GM12878 (cell line): ENCODE results near the gene IL1B. TPM values are rescaled to one million over a fixed set of nuclear protein-coding genes. Genes with fewer than 3 reads are reported as not detected.
A peak's percentile ranks its signal among the peaks of the same experiment; 100 is the strongest.

Experiments used
- ATAC-seq: fragments of 200-7000 bp; cut with Tn5 transposase; 3 replicates; pipeline ENCODE4 v1.9.1; 2020; ENCODE audit warnings: mild to moderate bottlenecking, moderate library complexity
- BruUV-seq: library from RNA; stranded (reverse); fragments of 400-500 nt; replicated peaks from 2 replicates; lab custom pipeline; 2021; lab: Mats Ljungman, UMichigan
- CTCF ChIA-PET: fragments of 300-600 bp; sonication (Branson Sonifier 250); formaldehyde crosslinking; extraction: SDS; loops from one replicate; lab custom pipeline; 2021; ENCODE audit warnings: inconsistent platforms; lab: Yijun Ruan, JAX
- POLR2A ChIA-PET: fragments of 350-600 bp; formaldehyde crosslinking; extraction: SDS; loops from one replicate; lab custom pipeline; 2021; ENCODE audit warnings: inconsistent platforms; lab: Charles Lee
- RAD21 ChIA-PET: fragments of 300-600 bp; sonication (Branson Sonifier 250); formaldehyde crosslinking; loops from one replicate; lab custom pipeline; 2023; ENCODE audit warnings: antibody characterized with exemption; ENCODE audit not compliant: unreplicated experiment; lab: Charles Lee
- SMC1A ChIA-PET: fragments of 300-600 bp; sonication (Branson Sonifier 250); formaldehyde crosslinking; loops from one replicate; lab custom pipeline; 2023; ENCODE audit not compliant: unreplicated experiment, uncharacterized antibody; lab: Charles Lee
- DNase-seq: peaks from one replicate; pipeline ENCODE4 v3.0.0-alpha.2; 2011; ENCODE audit warnings: low read depth, low spot score
- FAIRE-seq: peaks from 3 replicates; lab custom pipeline; 2011; peaks lifted over from hg19 to GRCh38; lab: Jason Lieb, UNC
- H2AFZ ChIP-seq: 2 replicates; pipeline ENCODE4 v1.6.0; 2011; ENCODE audit warnings: low read depth, low read length, control low read depth; ENCODE audit not compliant: control insufficient read depth
- H3K27ac ChIP-seq: 2 replicates; pipeline ENCODE4 v1.5.1; 2011; ENCODE audit warnings: control low read depth; ENCODE audit not compliant: control insufficient read depth, insufficient read depth
- H3K27me3 ChIP-seq, 2 experiments: replicated peaks in 1 of 2; 2 replicates each; pipeline versions ENCODE4 v1.6.0 to v1.6.1; 2011; ENCODE audit warnings: low read length in 1 of 2; ENCODE audit not compliant: control insufficient read depth in 2 of 2, insufficient read depth in 2 of 2
- H3K36me3 ChIP-seq, 2 experiments: 2 replicates each; pipeline ENCODE4 v1.5.1; 2011; ENCODE audit warnings: low read length in 1 of 2; ENCODE audit not compliant: control insufficient read depth in 2 of 2, insufficient read depth in 2 of 2
- H3K4me1 ChIP-seq: 2 replicates; pipeline ENCODE4 v1.6.1; 2011; ENCODE audit warnings: mild to moderate bottlenecking, low read length, moderate library complexity, mixed read lengths; ENCODE audit not compliant: control insufficient read depth, insufficient read depth
- H3K4me2 ChIP-seq: 2 replicates; pipeline ENCODE4 v1.6.0; 2011; ENCODE audit warnings: control low read depth; ENCODE audit not compliant: control insufficient read depth, insufficient read depth
- H3K4me3 ChIP-seq: fragments of 200-600 bp; sonication (generic); 2 replicates; pipeline ENCODE4 v1.5.1; 2016
- H3K79me2 ChIP-seq: 2 replicates; pipeline ENCODE4 v1.6.0; 2011; ENCODE audit warnings: low read length; ENCODE audit not compliant: control insufficient read depth, insufficient read depth
- H3K9ac ChIP-seq: 2 replicates; pipeline ENCODE4 v1.8.0; 2011; ENCODE audit warnings: low read length, control low read depth, mixed read lengths; ENCODE audit not compliant: control insufficient read depth, insufficient read depth
- H3K9me3 ChIP-seq: replicated peaks from 3 replicates; pipeline ENCODE4 v1.5.1; 2011; ENCODE audit warnings: mild to moderate bottlenecking, low read length; ENCODE audit not compliant: control insufficient read depth, insufficient read depth
- H4K20me1 ChIP-seq: 2 replicates; pipeline ENCODE4 v1.6.0; 2011; ENCODE audit not compliant: control insufficient read depth, insufficient read depth
- EED ChIP-seq: sonication (generic); IDR thresholded peaks from 2 replicates; pipeline ENCODE4 v1.6.1; 2016; ENCODE audit warnings: antibody characterized with exemption, low read depth
- IKZF1 ChIP-seq: fragments of 450-650 bp; conservative IDR thresholded peaks from 2 replicates; pipeline ENCODE4 v1.6.1; 2017; ENCODE audit warnings: antibody characterized with exemption, mild to moderate bottlenecking
- IKZF2 ChIP-seq, 2 experiments: fragments of 450-650 bp; IDR thresholded peaks; 2 replicates each; pipeline ENCODE4 v1.6.1; 2017; ENCODE audit warnings: mild to moderate bottlenecking in 2 of 2, moderate library complexity in 2 of 2
- MEF2A ChIP-seq: IDR thresholded peaks from 2 replicates; pipeline ENCODE4 v1.6.1; 2011; ENCODE audit warnings: low read depth, mild to moderate bottlenecking, low read length, moderate library complexity; ENCODE audit not compliant: insufficient read depth
- MEF2B ChIP-seq: fragments of 450-650 bp; IDR thresholded peaks from 2 replicates; pipeline ENCODE4 v1.6.1; 2018; ENCODE audit warnings: mild to moderate bottlenecking, moderate library complexity; ENCODE audit not compliant: partially characterized antibody, poor library complexity, severe bottlenecking
- MTA2 ChIP-seq: fragments of 450-650 bp; IDR thresholded peaks from 2 replicates; pipeline ENCODE4 v1.6.1; 2016; ENCODE audit warnings: low read depth, mild to moderate bottlenecking, moderate library complexity
- PAX8 ChIP-seq: fragments of 450-650 bp; IDR thresholded peaks from 2 replicates; pipeline ENCODE4 v1.6.1; 2017; ENCODE audit warnings: mild to moderate bottlenecking, moderate library complexity
- PKNOX1 ChIP-seq: fragments of 450-650 bp; IDR thresholded peaks from 2 replicates; pipeline ENCODE4 v1.6.1; 2016; ENCODE audit warnings: mild to moderate bottlenecking
- POU2F2 ChIP-seq: IDR thresholded peaks from 3 replicates; pipeline ENCODE4 v1.6.1; 2011; ENCODE audit warnings: low read depth, mild to moderate bottlenecking, low read length, borderline replicate concordance
- RCOR1 ChIP-seq: conservative IDR thresholded peaks from 2 replicates; pipeline ENCODE4 v1.6.1; 2012; ENCODE audit warnings: low read depth, low read length, improper control_type of control experiment
- WGBS: methylation state at CpG from one replicate; pipeline ENCODE4 v1.1.6; 2016; ENCODE audit warnings: low lambda C conversion rate; ENCODE audit not compliant: insufficient replicate concordance, insufficient coverage; ENCODE audit errors: missing lambda C conversion rate; 5-methylcytosine and 5-hydroxymethylcytosine counted together
- in situ Hi-C: fragments of 300-500 bp; cut with MboI; formaldehyde crosslinking; loops from 9 replicates; pipeline ENCODE4 v1.14.3; 2018; ENCODE audit warnings: mixed read lengths
- intact Hi-C: fragments of 100-400 bp; cut with micrococcal nuclease; formaldehyde crosslinking; loops from one replicate; pipeline ENCODE4 v1.14.2; 2022; ENCODE audit not compliant: unreplicated experiment
- polyA plus RNA-seq, 11 experiments: library from polyadenylated mRNA; depleted of rRNA in 4 of 11; unstranded in 6 of 11; stranded (reverse) in 5 of 11; fragments of >200 nt; fragmentation: Nextera tagmentation in 4 of 11; fragmentation: Illumina TruSeq in 1 of 11; extraction: Ambion mirVana in 4 of 11; extraction: Trizol in 1 of 11; gene quantifications; 1 replicate in 1 of 11; 2 replicates in 10 of 11; pipeline versions ENCODE4 v1.2.1 to v1.2.3, GENCODE V29; 2011 to 2016; ENCODE audit warnings: inconsistent platforms in 2 of 11, missing spikeins in 2 of 11, low read depth in 1 of 11
- total RNA-seq, 4 experiments: library from RNA; depleted of rRNA in 3 of 4; stranded (reverse); fragments of >200 nt in 3 of 4; fragmentation: Illumina TruSeq in 1 of 4; extraction: Trizol in 1 of 4; gene quantifications; 2 replicates each; pipeline versions ENCODE4 v1.2.1 to v1.2.3, GENCODE V29; 2013 to 2021
- TF ChIP-seq, protein P1 (sequence below): IDR thresholded peaks from 2 replicates; pipeline ENCODE4 v1.6.1; 2011; ENCODE audit warnings: borderline replicate concordance, low read depth, mild to moderate bottlenecking, moderate library complexity, low read length; ENCODE audit not compliant: insufficient read depth, poor library complexity, severe bottlenecking
- TF ChIP-seq, protein P2 (sequence below): IDR thresholded peaks from 2 replicates; pipeline ENCODE4 v1.6.1; 2011; ENCODE audit warnings: mild to moderate bottlenecking, low read depth, low read length, moderate library complexity; ENCODE audit not compliant: insufficient replicate concordance
- TF ChIP-seq, protein P3 (sequence below): fragments of 450-650 bp; IDR thresholded peaks from 2 replicates; pipeline ENCODE4 v1.6.1; 2017; ENCODE audit warnings: mild to moderate bottlenecking, moderate library complexity

The IL1B gene
- total and polyA plus RNA-seq, 10 of the 15 experiments (the other 5 are each of a cell fraction or from before 2014, with no cell fraction given): 0.20 to 1.6 (median 0.84) TPM

DNA sequence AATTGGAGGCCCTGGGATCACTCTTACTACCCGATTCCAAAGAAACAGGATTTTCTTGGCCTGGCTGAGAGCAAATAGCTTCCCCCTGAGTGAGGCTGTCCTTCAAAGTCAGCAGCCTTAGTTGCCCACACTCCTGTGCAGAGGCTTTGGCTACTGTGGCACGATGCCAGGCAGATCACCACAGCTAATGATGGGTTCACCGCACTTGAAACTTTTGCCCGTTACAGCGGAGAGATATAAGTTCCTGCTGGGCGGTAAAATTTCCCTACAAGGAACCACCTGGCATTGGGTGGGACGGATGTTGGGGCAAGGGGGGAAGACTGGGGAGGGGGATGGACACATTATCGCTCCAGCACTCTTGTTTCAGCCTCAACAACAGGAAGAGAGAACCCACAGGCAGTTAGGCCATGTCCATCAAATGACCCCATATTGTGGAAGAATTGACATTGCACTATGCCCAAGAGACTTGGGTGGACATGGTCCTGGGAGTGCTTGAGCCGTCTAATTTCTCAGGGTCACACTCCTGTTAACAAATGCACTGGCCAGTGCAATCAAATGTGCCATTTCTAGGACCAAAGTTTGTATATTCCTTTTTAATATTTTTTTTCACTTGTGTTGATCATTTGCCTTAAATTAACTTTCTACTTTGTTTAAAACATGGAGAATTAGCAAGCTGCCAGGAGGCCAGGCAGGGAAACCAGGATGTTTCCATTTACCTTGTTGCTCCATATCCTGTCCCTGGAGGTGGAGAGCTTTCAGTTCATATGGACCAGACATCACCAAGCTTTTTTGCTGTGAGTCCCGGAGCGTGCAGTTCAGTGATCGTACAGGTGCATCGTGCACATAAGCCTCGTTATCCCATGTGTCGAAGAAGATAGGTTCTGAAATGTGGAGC, 4.4 kb downstream of the IL1B start:
- Histone ChIP-seq H3K79me2 (no peaks in the 10 kb centered on the region), H3K4me3 (no peak overlapping the region), H4K20me1 (no peaks in the 10 kb centered on the region), H3K9me3 (no peaks in the 10 kb centered on the region; the same call in 2 of the 3 replicates), H3K36me3 (no peaks in the 10 kb centered on the region), H3K27me3 (no peaks in the 10 kb centered on the region), H3K4me2 (no peak overlapping the region; the same call in 1 of the 2 replicates), H3K9ac (no peak overlapping the region), H2AFZ (peak overlapping the region; percentile 51), H3K27ac (0 out of 2 replicates have a peak overlapping the region, but pooled peaks have one; percentile 15), H3K4me1 (peaks cover 24% of the 10 kb centered on the region)
- DNase-seq (peak; percentile 55), FAIRE-seq (no peak), ATAC-seq (peak; percentile 75)
- ChIA-PET RAD21 (interaction anchor here (0.6 to 3.1 kb wide), 7 partner anchors 10 to 110 kb away, joined by 3 to 10 read pairs (median 4); no protein-coding TSS in a partner anchor), CTCF (interaction anchor here (1.1 to 1.7 kb wide), 3 partner anchors 10 to 82 kb away, joined by 3 to 5 read pairs (median 4); no protein-coding TSS in a partner anchor), POLR2A (interaction anchor here (1.1 to 1.4 kb wide), 3 partner anchors 17 to 82 kb away, joined by 4 read pairs; no protein-coding TSS in a partner anchor), SMC1A (interaction anchor here (0.9 to 6.5 kb wide), 10 partner anchors 9 to 110 kb away, joined by 3 to 33 read pairs (median 4); no protein-coding TSS in a partner anchor)
- intact Hi-C loops: no loop called here
- in situ Hi-C loops: no loop called here
- BruUV-seq: no TSS peak
- TF ChIP-seq MTA2: peak; percentile 23; the same call in 1 of the 2 replicates
- TF ChIP-seq IKZF2 (IDR thresholded peaks at IDR 0.05): 0 out of 4 replicates have a peak, but pooled peaks of 1 of the 2 experiments have one; percentile 37
- TF ChIP-seq EED: 0 out of 2 replicates have a peak, but pooled peaks have one; percentile 31
- TF ChIP-seq, protein P1, sequence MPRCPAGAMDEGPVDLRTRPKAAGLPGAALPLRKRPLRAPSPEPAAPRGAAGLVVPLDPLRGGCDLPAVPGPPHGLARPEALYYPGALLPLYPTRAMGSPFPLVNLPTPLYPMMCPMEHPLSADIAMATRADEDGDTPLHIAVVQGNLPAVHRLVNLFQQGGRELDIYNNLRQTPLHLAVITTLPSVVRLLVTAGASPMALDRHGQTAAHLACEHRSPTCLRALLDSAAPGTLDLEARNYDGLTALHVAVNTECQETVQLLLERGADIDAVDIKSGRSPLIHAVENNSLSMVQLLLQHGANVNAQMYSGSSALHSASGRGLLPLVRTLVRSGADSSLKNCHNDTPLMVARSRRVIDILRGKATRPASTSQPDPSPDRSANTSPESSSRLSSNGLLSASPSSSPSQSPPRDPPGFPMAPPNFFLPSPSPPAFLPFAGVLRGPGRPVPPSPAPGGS: peak; percentile 34
- TF ChIP-seq, protein P2, sequence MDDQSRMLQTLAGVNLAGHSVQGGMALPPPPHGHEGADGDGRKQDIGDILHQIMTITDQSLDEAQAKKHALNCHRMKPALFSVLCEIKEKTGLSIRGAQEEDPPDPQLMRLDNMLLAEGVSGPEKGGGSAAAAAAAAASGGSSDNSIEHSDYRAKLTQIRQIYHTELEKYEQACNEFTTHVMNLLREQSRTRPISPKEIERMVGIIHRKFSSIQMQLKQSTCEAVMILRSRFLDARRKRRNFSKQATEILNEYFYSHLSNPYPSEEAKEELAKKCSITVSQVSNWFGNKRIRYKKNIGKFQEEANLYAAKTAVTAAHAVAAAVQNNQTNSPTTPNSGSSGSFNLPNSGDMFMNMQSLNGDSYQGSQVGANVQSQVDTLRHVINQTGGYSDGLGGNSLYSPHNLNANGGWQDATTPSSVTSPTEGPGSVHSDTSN: peak; percentile 68
- no peak for TF ChIP-seq PAX8
- TF ChIP-seq MEF2A: no peak
- peak; percentile 52 for TF ChIP-seq MEF2B
- TF ChIP-seq IKZF1: peak; percentile 41; the same call in 1 of the 2 replicates
- TF ChIP-seq POU2F2: 0 out of 3 replicates have a peak, but pooled peaks have one; percentile 12
- TF ChIP-seq, protein P3, sequence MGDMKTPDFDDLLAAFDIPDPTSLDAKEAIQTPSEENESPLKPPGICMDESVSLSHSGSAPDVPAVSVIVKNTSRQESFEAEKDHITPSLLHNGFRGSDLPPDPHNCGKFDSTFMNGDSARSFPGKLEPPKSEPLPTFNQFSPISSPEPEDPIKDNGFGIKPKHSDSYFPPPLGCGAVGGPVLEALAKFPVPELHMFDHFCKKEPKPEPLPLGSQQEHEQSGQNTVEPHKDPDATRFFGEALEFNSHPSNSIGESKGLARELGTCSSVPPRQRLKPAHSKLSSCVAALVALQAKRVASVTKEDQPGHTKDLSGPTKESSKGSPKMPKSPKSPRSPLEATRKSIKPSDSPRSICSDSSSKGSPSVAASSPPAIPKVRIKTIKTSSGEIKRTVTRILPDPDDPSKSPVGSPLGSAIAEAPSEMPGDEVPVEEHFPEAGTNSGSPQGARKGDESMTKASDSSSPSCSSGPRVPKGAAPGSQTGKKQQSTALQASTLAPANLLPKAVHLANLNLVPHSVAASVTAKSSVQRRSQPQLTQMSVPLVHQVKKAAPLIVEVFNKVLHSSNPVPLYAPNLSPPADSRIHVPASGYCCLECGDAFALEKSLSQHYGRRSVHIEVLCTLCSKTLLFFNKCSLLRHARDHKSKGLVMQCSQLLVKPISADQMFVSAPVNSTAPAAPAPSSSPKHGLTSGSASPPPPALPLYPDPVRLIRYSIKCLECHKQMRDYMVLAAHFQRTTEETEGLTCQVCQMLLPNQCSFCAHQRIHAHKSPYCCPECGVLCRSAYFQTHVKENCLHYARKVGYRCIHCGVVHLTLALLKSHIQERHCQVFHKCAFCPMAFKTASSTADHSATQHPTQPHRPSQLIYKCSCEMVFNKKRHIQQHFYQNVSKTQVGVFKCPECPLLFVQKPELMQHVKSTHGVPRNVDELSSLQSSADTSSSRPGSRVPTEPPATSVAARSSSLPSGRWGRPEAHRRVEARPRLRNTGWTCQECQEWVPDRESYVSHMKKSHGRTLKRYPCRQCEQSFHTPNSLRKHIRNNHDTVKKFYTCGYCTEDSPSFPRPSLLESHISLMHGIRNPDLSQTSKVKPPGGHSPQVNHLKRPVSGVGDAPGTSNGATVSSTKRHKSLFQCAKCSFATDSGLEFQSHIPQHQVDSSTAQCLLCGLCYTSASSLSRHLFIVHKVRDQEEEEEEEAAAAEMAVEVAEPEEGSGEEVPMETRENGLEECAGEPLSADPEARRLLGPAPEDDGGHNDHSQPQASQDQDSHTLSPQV: no peak
- no peak for TF ChIP-seq RCOR1
- TF ChIP-seq PKNOX1: peak; percentile 69
- 75% methylated on average over 14 of the region's 15 CpGs for WGBS
